Measurements from ENCODE around the gene CAMK2N1.
A peak's percentile ranks its signal among the peaks of the same experiment; 100 is the strongest.

CAMK2N1 gene

GRCh38 chr1:20491178-20491577 is 5.2 kb upstream of the CAMK2N1 start:
- H3K4me1 Mint-ChIP-seq = peaks cover 3% of the 10 kb centered on the region
- no peak for ATAC-seq
- H3K27me3 Mint-ChIP-seq = peaks cover 24% of the 10 kb centered on the region
- DNase-seq = no peak
- H3K27ac Mint-ChIP-seq = no peak overlapping the region
- H3K9me3 Mint-ChIP-seq = no peaks in the 10 kb centered on the region
- H3K36me3 Mint-ChIP-seq (ENCODE audit: low read depth) = no peaks in the 10 kb centered on the region
- no peak overlapping the region for H3K4me3 Mint-ChIP-seq

GRCh38 chr1:20487236-20487590 is 1.2 kb upstream of the CAMK2N1 start:
- H3K9me3 Mint-ChIP-seq = no peaks in the 10 kb centered on the region
- peaks cover 48% of the 10 kb centered on the region for H3K27me3 Mint-ChIP-seq
- DNase-seq (no peak), ATAC-seq (no peak)
- peaks cover 19% of the 10 kb centered on the region for H3K4me1 Mint-ChIP-seq
- no peak overlapping the region for H3K27ac Mint-ChIP-seq
- H3K4me3 Mint-ChIP-seq = peak overlapping the region; percentile 29
- no peaks in the 10 kb centered on the region for H3K36me3 Mint-ChIP-seq (ENCODE audit: low read depth)

- Mint-ChIP-seq H3K27ac (no peak overlapping the region), H3K36me3 (ENCODE audit: low read depth) (no peaks in the 10 kb centered on the region), H3K4me3 (peak overlapping the region; percentile 29), H3K9me3 (no peaks in the 10 kb centered on the region), H3K27me3 (peaks cover 54% of the 10 kb centered on the region), H3K4me1 (peaks cover 19% of the 10 kb centered on the region)
- DNase-seq (no peak), ATAC-seq (no peak)
These were observed 636 bp upstream of the CAMK2N1 start for GRCh38 chr1:20486457-20487235.

- Mint-ChIP-seq H3K27ac (no peak overlapping the region), H3K4me3 (peak overlapping the region; percentile 72), H3K9me3 (no peaks in the 10 kb centered on the region), H3K27me3 (peaks cover 61% of the 10 kb centered on the region), H3K36me3 (ENCODE audit: low read depth) (no peaks in the 10 kb centered on the region), H3K4me1 (peaks cover 19% of the 10 kb centered on the region)
- ATAC-seq = no peak
- no peak for DNase-seq
These were observed 1.2 kb downstream of the CAMK2N1 start for GRCh38 chr1:20484519-20485462.

GRCh38 chr1:20483833-20484518 is 2.0 kb downstream of the CAMK2N1 start:
- no peak overlapping the region for H3K27ac Mint-ChIP-seq

GRCh38 chr1:20483098-20483832 is 2.7 kb downstream of the CAMK2N1 start:
- Mint-ChIP-seq H3K4me3 (no peak overlapping the region), H3K9me3 (no peaks in the 10 kb centered on the region), H3K27me3 (peaks cover 63% of the 10 kb centered on the region), H3K4me1 (peaks cover 19% of the 10 kb centered on the region), H3K36me3 (ENCODE audit: low read depth) (no peaks in the 10 kb centered on the region), H3K27ac (no peak overlapping the region)
- DNase-seq = no peak
- no peak for ATAC-seq

More at GRCh38 chr1:20483833-20484518, 2.0 kb downstream of the CAMK2N1 start:
- Mint-ChIP-seq H3K27me3 (peaks cover 64% of the 10 kb centered on the region), H3K4me3 (peak overlapping the region; percentile 72), H3K36me3 (ENCODE audit: low read depth) (no peaks in the 10 kb centered on the region), H3K9me3 (no peaks in the 10 kb centered on the region), H3K4me1 (peaks cover 19% of the 10 kb centered on the region)
- ATAC-seq (no peak), DNase-seq (no peak)

GRCh38 chr1:20481643-20482498 is 4.1 kb downstream of the CAMK2N1 start:
- ATAC-seq (no peak), DNase-seq (no peak)
- Mint-ChIP-seq H3K4me3 (no peak overlapping the region), H3K27ac (no peak overlapping the region), H3K36me3 (ENCODE audit: low read depth) (no peaks in the 10 kb centered on the region), H3K9me3 (no peaks in the 10 kb centered on the region), H3K27me3 (peaks cover 62% of the 10 kb centered on the region), H3K4me1 (peaks cover 16% of the 10 kb centered on the region)

GRCh38 chr1:20480951-20481617 is 4.9 kb downstream of the CAMK2N1 start:
- DNase-seq = no peak
- H3K27me3 Mint-ChIP-seq = peaks cover 68% of the 10 kb centered on the region
- no peaks in the 10 kb centered on the region for H3K9me3 Mint-ChIP-seq
- no peak overlapping the region for H3K27ac Mint-ChIP-seq
- no peaks in the 10 kb centered on the region for H3K36me3 Mint-ChIP-seq (ENCODE audit: low read depth)
- H3K4me3 Mint-ChIP-seq = no peak overlapping the region
- ATAC-seq = no peak
- peaks cover 16% of the 10 kb centered on the region for H3K4me1 Mint-ChIP-seq

GRCh38 chr1:20480243-20480944 is 5.6 kb downstream of the CAMK2N1 start:
- Mint-ChIP-seq H3K27me3 (peaks cover 72% of the 10 kb centered on the region), H3K4me1 (peaks cover 13% of the 10 kb centered on the region), H3K36me3 (ENCODE audit: low read depth) (no peaks in the 10 kb centered on the region), H3K4me3 (no peak overlapping the region), H3K9me3 (no peaks in the 10 kb centered on the region), H3K27ac (no peak overlapping the region)
- DNase-seq (no peak), ATAC-seq (no peak)

GRCh38 chr1:20479840-20480239 is 6.2 kb downstream of the CAMK2N1 start:
- Mint-ChIP-seq H3K36me3 (ENCODE audit: low read depth) (no peaks in the 10 kb centered on the region), H3K27ac (no peak overlapping the region), H3K4me3 (no peak overlapping the region), H3K27me3 (peaks cover 78% of the 10 kb centered on the region), H3K9me3 (no peaks in the 10 kb centered on the region), H3K4me1 (peaks cover 13% of the 10 kb centered on the region)
- DNase-seq (no peak), ATAC-seq (no peak)

GRCh38 chr1:20478057-20478635 is 7.9 kb downstream of the CAMK2N1 start:
- Mint-ChIP-seq H3K9me3 (no peaks in the 10 kb centered on the region), H3K4me3 (no peak overlapping the region), H3K27ac (no peak overlapping the region), H3K36me3 (ENCODE audit: low read depth) (no peaks in the 10 kb centered on the region), H3K4me1 (peaks cover 2% of the 10 kb centered on the region), H3K27me3 (peaks cover 79% of the 10 kb centered on the region)
- ATAC-seq (no peak), DNase-seq (no peak)

GRCh38 chr1:20477348-20478056 is 8.5 kb downstream of the CAMK2N1 start:
- Mint-ChIP-seq H3K27me3 (peaks cover 76% of the 10 kb centered on the region), H3K36me3 (ENCODE audit: low read depth) (no peaks in the 10 kb centered on the region), H3K4me1 (no peaks in the 10 kb centered on the region), H3K9me3 (no peaks in the 10 kb centered on the region), H3K27ac (no peak overlapping the region), H3K4me3 (no peak overlapping the region)
- DNase-seq (no peak), ATAC-seq (no peak)

Measured in activated naive CD8-positive, alpha-beta T cell treated with anti-CD3 and anti-CD28 coated beads, Interleukin-2, amount 50 U/mL, for 24 hours (primary cell).